ENCODE measurements around the gene UQCC3.

GRCh38 chr11:62689421-62690183 lies 18.1 kb downstream of the UQCC3 start, which contains the start of gene LRRN4CL:
- no peak for TF ChIP-seq POLR2A (IDR thresholded peaks at IDR 0.05; ENCODE audit: low read length)
- TF ChIP-seq GATA1 (IDR thresholded peaks at IDR 0.05; ENCODE audit: low read depth, low read length) = no peak

All from erythroblast (primary cell).